Keratinocyte (primary cell): Measurements from ENCODE around the gene NAT16. TPM values are rescaled to one million over a fixed set of nuclear protein-coding genes. Genes with fewer than 3 reads are reported as not detected.

ENCODE experiments used
- DNase-seq: peaks from one replicate; pipeline ENCODE4 v3.0.0-alpha.2; 2011; ENCODE audit warnings: low read depth, missing footprints, low spot score
- FAIRE-seq: peaks from 2 replicates; lab custom pipeline; 2011; peaks lifted over from hg19 to GRCh38; lab: Jason Lieb, UNC
- H2AFZ ChIP-seq: 2 replicates; pipeline ENCODE4 v1.6.0; 2012; ENCODE audit warnings: low read length, control low read depth, inconsistent platforms; ENCODE audit not compliant: control insufficient read depth
- H3K27ac ChIP-seq: 2 replicates; pipeline ENCODE4 v1.5.1; 2011; ENCODE audit warnings: low read length; ENCODE audit not compliant: control insufficient read depth, insufficient read depth
- H3K27me3 ChIP-seq: 3 replicates; pipeline ENCODE4 v1.6.0; 2011; ENCODE audit warnings: low read length; ENCODE audit not compliant: control insufficient read depth, insufficient read depth; ENCODE audit errors: extremely low read depth
- H3K36me3 ChIP-seq, 2 experiments: 2 replicates in 1 of 2; 3 replicates in 1 of 2; pipeline ENCODE4 v1.5.1; 2011; ENCODE audit warnings: low read length in 2 of 2, mild to moderate bottlenecking in 1 of 2; ENCODE audit not compliant: control insufficient read depth in 2 of 2, insufficient read depth in 2 of 2; ENCODE audit errors: extremely low read depth in 1 of 2
- H3K4me1 ChIP-seq: 3 replicates; pipeline ENCODE4 v1.5.1; 2011; ENCODE audit warnings: low read length; ENCODE audit not compliant: control insufficient read depth, insufficient read depth; ENCODE audit errors: extremely low read depth
- H3K4me2 ChIP-seq: 3 replicates; pipeline ENCODE4 v1.6.0; 2011; ENCODE audit warnings: low read depth, low read length; ENCODE audit not compliant: control insufficient read depth, insufficient read depth; ENCODE audit errors: extremely low read depth
- H3K4me3 ChIP-seq, 3 experiments: fragments of 200-600 bp in 1 of 3; sonication (generic) in 1 of 3; 2 replicates in 2 of 3; 3 replicates in 1 of 3; pipeline ENCODE4 v1.5.1; 2011 to 2016; ENCODE audit warnings: low read length in 3 of 3, mild to moderate bottlenecking in 3 of 3, control low read depth in 2 of 3, inconsistent platforms in 1 of 3, low read depth in 1 of 3, mixed read lengths in 1 of 3, mixed run types in 1 of 3, moderate library complexity in 1 of 3; ENCODE audit not compliant: control insufficient read depth in 2 of 3, insufficient read depth in 2 of 3; ENCODE audit errors: extremely low read depth in 1 of 3
- H3K79me2 ChIP-seq: 2 replicates; pipeline ENCODE4 v1.6.0; 2012; ENCODE audit warnings: low read length; ENCODE audit not compliant: control insufficient read depth, insufficient read depth
- H3K9ac ChIP-seq: 3 replicates; pipeline ENCODE4 v1.6.0; 2011; ENCODE audit warnings: low read length; ENCODE audit not compliant: control insufficient read depth, insufficient read depth; ENCODE audit errors: extremely low read depth
- H3K9me1 ChIP-seq: 3 replicates; pipeline ENCODE4 v1.6.0; 2011; ENCODE audit warnings: low read length; ENCODE audit not compliant: control insufficient read depth, insufficient read depth; ENCODE audit errors: extremely low read depth
- H3K9me3 ChIP-seq: 2 replicates; pipeline ENCODE4 v1.5.1; 2012; ENCODE audit warnings: low read depth, low read length; ENCODE audit not compliant: control insufficient read depth
- H4K20me1 ChIP-seq: 3 replicates; pipeline ENCODE4 v1.6.0; 2011; ENCODE audit warnings: low read length; ENCODE audit not compliant: control insufficient read depth, insufficient read depth; ENCODE audit errors: extremely low read depth
- CTCF ChIP-seq, 3 experiments: IDR thresholded peaks in 1 of 3; conservative IDR thresholded peaks in 1 of 3; optimal IDR thresholded peaks in 1 of 3; 2 replicates in 2 of 3; 3 replicates in 1 of 3; pipeline versions ENCODE3 to v1.5.1; 2011; ENCODE audit warnings: low read length in 3 of 3, mild to moderate bottlenecking in 3 of 3, moderate library complexity in 2 of 3, control low read depth in 1 of 3, inconsistent platforms in 1 of 3; ENCODE audit not compliant: insufficient read depth in 2 of 3; ENCODE audit errors: extremely low read depth in 1 of 3
- EZH2 ChIP-seq: IDR thresholded peaks from one replicate; pipeline ENCODE4 v1.6.1; 2012; ENCODE audit warnings: inconsistent platforms, mild to moderate bottlenecking, low read length, moderate library complexity
- dilution Hi-C: fragments of 300-500 bp; cut with MboI; formaldehyde crosslinking; loops from one replicate; pipeline ENCODE4 v1.7.0; 2020; ENCODE audit warnings: low sequenced_read_pairs; ENCODE audit not compliant: extremely low pct_ligation_motif_present
- polyA plus RNA-seq, 5 experiments: library from polyadenylated mRNA; depleted of rRNA in 3 of 5; stranded (reverse) in 3 of 5; stranded (forward) in 1 of 5; unstranded in 1 of 5; fragments of >200 nt; gene quantifications; 1 replicate in 1 of 5; 2 replicates in 3 of 5; 3 replicates in 1 of 5; pipeline versions ENCODE4 v1.2.1 to v1.2.3, GENCODE V29; 2011 to 2012; ENCODE audit warnings: missing spikeins in 2 of 5, low read depth in 1 of 5, low replicate concordance in 1 of 5

NAT16 gene
- polyA plus RNA-seq, 1 donor (not counting 4 experiments of a cell fraction or from before 2014, with no cell fraction given): not detected

- Histone ChIP-seq H3K79me2 (peaks cover 17% of the 10 kb centered on the region), H3K4me2 (peak overlapping the region; percentile 93), H2AFZ (no peak overlapping the region), H3K4me1 (peaks cover 40% of the 10 kb centered on the region), H3K4me3 (peak overlapping the region; percentile 45 to 86 (median 78)), H3K27ac (peak overlapping the region; percentile 88), H3K27me3 (no peaks in the 10 kb centered on the region), H3K36me3 (peaks cover 16 to 33% of the 10 kb centered on the region in 2 experiments), H4K20me1 (peaks cover 5% of the 10 kb centered on the region), H3K9ac (peak overlapping the region; percentile 83), H3K9me1 (peaks cover 2% of the 10 kb centered on the region), H3K9me3 (no peaks in the 10 kb centered on the region)
- DNase-seq (no peak), FAIRE-seq (no peak)
- no peak for TF ChIP-seq EZH2
- TF ChIP-seq CTCF (optimal IDR thresholded peaks at IDR 0.05 in 1 of 3, IDR thresholded peaks at IDR 0.05 in 1 of 3, conservative IDR thresholded peaks at IDR 0.05 in 1 of 3; ENCODE audit: extremely low read depth in 1 of 3, insufficient read depth in 2 of 3, low read length in 3 of 3): no peak
- dilution Hi-C loops: no loop called here
Observed at GRCh38 chr7:101127460-101128039, 52.5 kb downstream of the NAT16 start.

GRCh38 chr7:101126651-101127459, 53.2 kb downstream of the NAT16 start, which contains the start of gene SERPINE1:
Gene SERPINE1, plus strand, starts transcription at chr7:101127104. Its CDS starts 1,290 bp downstream, at chr7:101128394.
- peaks cover 43% of the 10 kb centered on the region for H3K4me1 ChIP-seq
- peak within 1 kb of the TSS; percentile 93 for H3K4me2 ChIP-seq
- no peaks in the 10 kb centered on the region for H3K27me3 ChIP-seq
- H2AFZ ChIP-seq: peak within 1 kb of the TSS; percentile 58
- H3K9me1 ChIP-seq: peaks cover 2% of the 10 kb centered on the region
- peaks cover 5% of the 10 kb centered on the region for H4K20me1 ChIP-seq
- peak within 1 kb of the TSS; percentile 83 for H3K9ac ChIP-seq
- H3K27ac ChIP-seq: peak within 1 kb of the TSS; percentile 88
- H3K79me2 ChIP-seq: peaks cover 17% of the 10 kb centered on the region
- FAIRE-seq: peak; percentile 84
- dilution Hi-C loops: no loop called here
- peaks cover 15 to 28% of the 10 kb centered on the region in 2 experiments for H3K36me3 ChIP-seq
- peak; percentile 99 for DNase-seq
- no peaks in the 10 kb centered on the region for H3K9me3 ChIP-seq
- peak within 1 kb of the TSS; percentile 45 to 86 (median 78) for H3K4me3 ChIP-seq
- TF ChIP-seq CTCF (optimal IDR thresholded peaks at IDR 0.05 in 1 of 3, IDR thresholded peaks at IDR 0.05 in 1 of 3, conservative IDR thresholded peaks at IDR 0.05 in 1 of 3; ENCODE audit: extremely low read depth in 1 of 3, insufficient read depth in 2 of 3, low read length in 3 of 3) (peak in 1 of 3 experiments; percentile 22), EZH2 (no peak)
